Measurements from ENCODE around the gene OR52N5. TPM values are rescaled to one million over a fixed set of nuclear protein-coding genes. Genes with fewer than 3 reads are reported as not detected.

Gene OR52N5
- polyA plus RNA-seq, 1 donor (not counting 4 experiments of a cell fraction or from before 2014, with no cell fraction given): not detected

- FAIRE-seq: no peak
- TF ChIP-seq CTCF (optimal IDR thresholded peaks at IDR 0.05 in 1 of 3, IDR thresholded peaks at IDR 0.05 in 1 of 3, conservative IDR thresholded peaks at IDR 0.05 in 1 of 3; ENCODE audit: extremely low read depth in 1 of 3, insufficient read depth in 2 of 3, low read length in 3 of 3) (no peak), EZH2 (IDR thresholded peaks at IDR 0.05; ENCODE audit: low read length) (no peak)
- no peaks in the 10 kb centered on the region for H3K4me1 ChIP-seq (ENCODE audit: control insufficient read depth, extremely low read depth, insufficient read depth, low read length)
- H4K20me1 ChIP-seq (ENCODE audit: control insufficient read depth, extremely low read depth, insufficient read depth, low read length): no peaks in the 10 kb centered on the region
- H2AFZ ChIP-seq (ENCODE audit: control insufficient read depth, low read length): no peak overlapping the region
- H3K4me2 ChIP-seq (ENCODE audit: control insufficient read depth, extremely low read depth, insufficient read depth, low read depth, low read length): no peak overlapping the region
- H3K27ac ChIP-seq (ENCODE audit: control insufficient read depth, insufficient read depth, low read length): no peak overlapping the region
- H3K9ac ChIP-seq (ENCODE audit: control insufficient read depth, extremely low read depth, insufficient read depth, low read length): no peak overlapping the region
- H3K9me1 ChIP-seq (ENCODE audit: control insufficient read depth, extremely low read depth, insufficient read depth, low read length): no peaks in the 10 kb centered on the region
- H3K4me3 ChIP-seq (ENCODE audit: control insufficient read depth in 2 of 3, extremely low read depth in 1 of 3, insufficient read depth in 2 of 3, low read depth in 1 of 3, low read length in 3 of 3): no peak overlapping the region
- H3K9me3 ChIP-seq (ENCODE audit: control insufficient read depth, low read depth, low read length): no peaks in the 10 kb centered on the region
- DNase-seq (ENCODE audit: low read depth, low spot score): no peak
- dilution Hi-C loops (cut with MboI; ENCODE audit: extremely low pct_ligation_motif_present, low sequenced_read_pairs): no loop called here
- H3K36me3 ChIP-seq (ENCODE audit: control insufficient read depth in 2 of 2, extremely low read depth in 1 of 2, insufficient read depth in 2 of 2, low read length in 2 of 2): no peaks in the 10 kb centered on the region
- H3K79me2 ChIP-seq (ENCODE audit: control insufficient read depth, insufficient read depth, low read length): no peaks in the 10 kb centered on the region
- no peaks in the 10 kb centered on the region for H3K27me3 ChIP-seq (ENCODE audit: control insufficient read depth, extremely low read depth, insufficient read depth, low read length)
These were observed 45.3 kb downstream of the OR52N5 start for GRCh38 chr11:5737670-5738392.

GRCh38 chr11:5737091-5737490 is 46.1 kb downstream of the OR52N5 start:
- Histone ChIP-seq H3K79me2 (ENCODE audit: control insufficient read depth, insufficient read depth, low read length) (no peaks in the 10 kb centered on the region), H3K27me3 (ENCODE audit: control insufficient read depth, extremely low read depth, insufficient read depth, low read length) (no peaks in the 10 kb centered on the region), H3K36me3 (ENCODE audit: control insufficient read depth in 2 of 2, extremely low read depth in 1 of 2, insufficient read depth in 2 of 2, low read length in 2 of 2) (no peaks in the 10 kb centered on the region), H3K27ac (ENCODE audit: control insufficient read depth, insufficient read depth, low read length) (no peak overlapping the region), H3K4me3 (ENCODE audit: control insufficient read depth in 2 of 3, extremely low read depth in 1 of 3, insufficient read depth in 2 of 3, low read depth in 1 of 3, low read length in 3 of 3) (no peak overlapping the region), H3K9me1 (ENCODE audit: control insufficient read depth, extremely low read depth, insufficient read depth, low read length) (no peaks in the 10 kb centered on the region), H3K9ac (ENCODE audit: control insufficient read depth, extremely low read depth, insufficient read depth, low read length) (no peak overlapping the region), H3K4me2 (ENCODE audit: control insufficient read depth, extremely low read depth, insufficient read depth, low read depth, low read length) (no peak overlapping the region), H2AFZ (ENCODE audit: control insufficient read depth, low read length) (no peak overlapping the region), H3K4me1 (ENCODE audit: control insufficient read depth, extremely low read depth, insufficient read depth, low read length) (no peaks in the 10 kb centered on the region), H4K20me1 (ENCODE audit: control insufficient read depth, extremely low read depth, insufficient read depth, low read length) (no peaks in the 10 kb centered on the region), H3K9me3 (ENCODE audit: control insufficient read depth, low read depth, low read length) (no peaks in the 10 kb centered on the region)
- no peak for TF ChIP-seq CTCF (optimal IDR thresholded peaks at IDR 0.05 in 1 of 3, IDR thresholded peaks at IDR 0.05 in 1 of 3, conservative IDR thresholded peaks at IDR 0.05 in 1 of 3; ENCODE audit: extremely low read depth in 1 of 3, insufficient read depth in 2 of 3, low read length in 3 of 3)
- no peak for TF ChIP-seq EZH2 (IDR thresholded peaks at IDR 0.05; ENCODE audit: low read length)
- dilution Hi-C loops (cut with MboI; ENCODE audit: extremely low pct_ligation_motif_present, low sequenced_read_pairs): no loop called here
- DNase-seq (ENCODE audit: low read depth, low spot score) (no peak), FAIRE-seq (no peak)

Data from keratinocyte (primary cell).